Measurements from ENCODE around the gene ARRDC5. TPM values are rescaled to one million over a fixed set of nuclear protein-coding genes. Genes with fewer than 3 reads are reported as not detected.
A peak's percentile ranks its signal among the peaks of the same experiment; 100 is the strongest.

Gene ARRDC5
- polyA plus RNA-seq, 1 of the 3 experiments (the other 2 are of a cell fraction): not detected

DNA sequence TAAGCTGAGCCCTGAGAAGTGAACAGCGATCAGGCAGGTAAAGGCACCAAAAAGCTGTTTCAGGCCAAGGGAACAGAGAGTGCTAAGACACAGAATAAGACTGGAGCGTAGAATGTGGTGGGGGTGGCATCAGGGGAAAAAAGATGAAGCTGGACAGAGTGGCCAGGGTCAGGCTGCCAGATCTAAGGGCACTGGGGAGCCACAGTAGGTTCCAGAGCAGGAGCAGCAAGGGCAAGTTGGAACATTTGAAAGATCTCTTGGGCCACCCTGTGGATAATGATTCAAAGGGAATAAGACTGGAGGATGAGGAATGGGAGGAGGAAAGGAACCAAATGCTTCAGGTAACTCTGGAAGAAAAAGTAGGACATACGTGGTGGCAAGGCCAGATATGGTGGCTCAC is 28.8 kb downstream of the ARRDC5 start:
- Histone ChIP-seq H3K9me3 (no peaks in the 10 kb centered on the region), H3K36me3 (replicated peaks in 1 of 2; ENCODE audit: control insufficient read depth in 1 of 2, insufficient read depth in 2 of 2, low read length in 1 of 2) (no peaks in the 10 kb centered on the region), H3K9ac (no peak overlapping the region), H4K20me1 (ENCODE audit: insufficient read depth) (no peaks in the 10 kb centered on the region), H2AFZ (ENCODE audit: low read depth) (no peak overlapping the region), H3K4me2 (no peak overlapping the region), H3K79me2 (ENCODE audit: insufficient read depth) (no peaks in the 10 kb centered on the region; the same call in 1 of the 2 replicates), H3K4me1 (ENCODE audit: control insufficient read depth in 1 of 2, insufficient read depth in 2 of 2, low read depth in 1 of 2, low read length in 1 of 2) (no peaks in the 10 kb centered on the region; a peak in 1 of 4 replicates), H3F3A (replicated peaks; ENCODE audit: insufficient read depth) (peaks cover 22% of the 10 kb centered on the region), H3K9me2 (no peaks in the 10 kb centered on the region), H3K4me3 (ENCODE audit: low read depth in 2 of 2, low read length in 1 of 2) (no peak overlapping the region), H3K27me3 (ENCODE audit: insufficient read depth) (no peaks in the 10 kb centered on the region), H3K27ac (ENCODE audit: low read depth in 2 of 2, low read length in 1 of 2) (no peak overlapping the region)
- no peak for TF ChIP-seq RAD21 (IDR thresholded peaks at IDR 0.05; ENCODE audit: low read length)
- no peak for TF ChIP-seq FOXM1 (IDR thresholded peaks at IDR 0.05; ENCODE audit: low read depth)
- TF ChIP-seq GABPA (IDR thresholded peaks at IDR 0.05; ENCODE audit: low read depth): no peak
- TF ChIP-seq YY1 (IDR thresholded peaks at IDR 0.05; ENCODE audit: low read depth): no peak
- TF ChIP-seq MEF2A (IDR thresholded peaks at IDR 0.05; ENCODE audit: borderline replicate concordance, low read depth): no peak
- ChIA-PET CTCF (interaction anchor here (0.9 to 8.7 kb wide), 12 partner anchors 10 to 175 kb away, joined by 3 to 121 read pairs (median 4); partner anchors contain the start of gene UHRF1), POLR2A (no interaction called here)
- WGBS (ENCODE audit: low lambda C conversion rate): 86% methylated on average over 3 of the region's 3 CpGs
- no peak for DNase-seq

DNA sequence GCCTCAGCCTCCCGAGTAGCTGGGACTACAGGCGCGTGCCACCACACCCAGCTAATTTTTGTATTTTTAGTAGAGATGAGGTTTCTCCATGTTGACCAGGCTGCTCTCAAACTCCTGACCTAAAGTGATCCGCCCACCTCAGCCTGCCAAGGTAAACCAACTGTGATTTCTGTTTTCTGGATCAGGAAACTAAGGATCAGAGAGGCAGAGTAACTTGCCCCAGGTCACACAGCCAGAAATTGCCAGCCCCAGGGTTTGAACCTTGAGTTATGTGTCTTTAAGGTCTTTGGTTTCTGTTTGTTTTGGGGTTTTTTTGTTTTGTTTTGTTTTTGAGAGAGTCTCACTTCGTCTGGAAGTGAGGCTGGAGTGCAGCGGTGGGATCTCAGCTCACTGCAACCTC is 31.0 kb downstream of the ARRDC5 start:
- ChIA-PET POLR2A (no interaction called here), CTCF (interaction anchor here (0.6 to 8.7 kb wide), 10 partner anchors 14 to 790 kb away, joined by 3 to 121 read pairs (median 10); partner anchors contain the start of gene UHRF1)
- Histone ChIP-seq H4K20me1 (ENCODE audit: insufficient read depth) (0 out of 2 replicates have a peak, but pooled peaks cover under 1% of the 10 kb centered on the region), H3K9me3 (no peaks in the 10 kb centered on the region), H2AFZ (ENCODE audit: low read depth) (0 out of 2 replicates have a peak overlapping the region, but pooled peaks have one; percentile 22), H3K79me2 (ENCODE audit: insufficient read depth) (peaks cover 8% of the 10 kb centered on the region), H3F3A (replicated peaks; ENCODE audit: insufficient read depth) (peaks cover 32% of the 10 kb centered on the region), H3K36me3 (replicated peaks in 1 of 2; ENCODE audit: control insufficient read depth in 1 of 2, insufficient read depth in 2 of 2, low read length in 1 of 2) (no peaks in the 10 kb centered on the region), H3K27ac (ENCODE audit: low read depth in 2 of 2, low read length in 1 of 2) (no peak overlapping the region), H3K4me2 (no peak overlapping the region), H3K4me1 (ENCODE audit: control insufficient read depth in 1 of 2, insufficient read depth in 2 of 2, low read depth in 1 of 2, low read length in 1 of 2) (peaks cover under 1 to 2% of the 10 kb centered on the region in 2 experiments; a peak in 1 of 4 replicates), H3K9ac (no peak overlapping the region), H3K27me3 (ENCODE audit: insufficient read depth) (no peaks in the 10 kb centered on the region), H3K9me2 (no peaks in the 10 kb centered on the region), H3K4me3 (ENCODE audit: low read depth in 2 of 2, low read length in 1 of 2) (no peak overlapping the region)
- no peak for DNase-seq
- TF ChIP-seq, protein P1, sequence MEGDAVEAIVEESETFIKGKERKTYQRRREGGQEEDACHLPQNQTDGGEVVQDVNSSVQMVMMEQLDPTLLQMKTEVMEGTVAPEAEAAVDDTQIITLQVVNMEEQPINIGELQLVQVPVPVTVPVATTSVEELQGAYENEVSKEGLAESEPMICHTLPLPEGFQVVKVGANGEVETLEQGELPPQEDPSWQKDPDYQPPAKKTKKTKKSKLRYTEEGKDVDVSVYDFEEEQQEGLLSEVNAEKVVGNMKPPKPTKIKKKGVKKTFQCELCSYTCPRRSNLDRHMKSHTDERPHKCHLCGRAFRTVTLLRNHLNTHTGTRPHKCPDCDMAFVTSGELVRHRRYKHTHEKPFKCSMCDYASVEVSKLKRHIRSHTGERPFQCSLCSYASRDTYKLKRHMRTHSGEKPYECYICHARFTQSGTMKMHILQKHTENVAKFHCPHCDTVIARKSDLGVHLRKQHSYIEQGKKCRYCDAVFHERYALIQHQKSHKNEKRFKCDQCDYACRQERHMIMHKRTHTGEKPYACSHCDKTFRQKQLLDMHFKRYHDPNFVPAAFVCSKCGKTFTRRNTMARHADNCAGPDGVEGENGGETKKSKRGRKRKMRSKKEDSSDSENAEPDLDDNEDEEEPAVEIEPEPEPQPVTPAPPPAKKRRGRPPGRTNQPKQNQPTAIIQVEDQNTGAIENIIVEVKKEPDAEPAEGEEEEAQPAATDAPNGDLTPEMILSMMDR (IDR thresholded peaks at IDR 0.05): no peak
- TF ChIP-seq ELF1 (IDR thresholded peaks at IDR 0.05) (no peak), YY1 (IDR thresholded peaks at IDR 0.05; ENCODE audit: low read depth) (no peak), MEF2A (IDR thresholded peaks at IDR 0.05; ENCODE audit: borderline replicate concordance, low read depth) (no peak), SIN3A (IDR thresholded peaks at IDR 0.05; ENCODE audit: borderline replicate concordance, low read depth, low read length) (no peak), RXRA (IDR thresholded peaks at IDR 0.05; ENCODE audit: borderline replicate concordance, low read depth) (no peak), EP300 (IDR thresholded peaks at IDR 0.05; ENCODE audit: borderline replicate concordance in 1 of 2, low read depth in 1 of 2, low read length in 1 of 2) (no peak)
- TF ChIP-seq, protein P2, sequence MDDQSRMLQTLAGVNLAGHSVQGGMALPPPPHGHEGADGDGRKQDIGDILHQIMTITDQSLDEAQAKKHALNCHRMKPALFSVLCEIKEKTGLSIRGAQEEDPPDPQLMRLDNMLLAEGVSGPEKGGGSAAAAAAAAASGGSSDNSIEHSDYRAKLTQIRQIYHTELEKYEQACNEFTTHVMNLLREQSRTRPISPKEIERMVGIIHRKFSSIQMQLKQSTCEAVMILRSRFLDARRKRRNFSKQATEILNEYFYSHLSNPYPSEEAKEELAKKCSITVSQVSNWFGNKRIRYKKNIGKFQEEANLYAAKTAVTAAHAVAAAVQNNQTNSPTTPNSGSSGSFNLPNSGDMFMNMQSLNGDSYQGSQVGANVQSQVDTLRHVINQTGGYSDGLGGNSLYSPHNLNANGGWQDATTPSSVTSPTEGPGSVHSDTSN (IDR thresholded peaks at IDR 0.05): no peak
- TF ChIP-seq, protein P3, sequence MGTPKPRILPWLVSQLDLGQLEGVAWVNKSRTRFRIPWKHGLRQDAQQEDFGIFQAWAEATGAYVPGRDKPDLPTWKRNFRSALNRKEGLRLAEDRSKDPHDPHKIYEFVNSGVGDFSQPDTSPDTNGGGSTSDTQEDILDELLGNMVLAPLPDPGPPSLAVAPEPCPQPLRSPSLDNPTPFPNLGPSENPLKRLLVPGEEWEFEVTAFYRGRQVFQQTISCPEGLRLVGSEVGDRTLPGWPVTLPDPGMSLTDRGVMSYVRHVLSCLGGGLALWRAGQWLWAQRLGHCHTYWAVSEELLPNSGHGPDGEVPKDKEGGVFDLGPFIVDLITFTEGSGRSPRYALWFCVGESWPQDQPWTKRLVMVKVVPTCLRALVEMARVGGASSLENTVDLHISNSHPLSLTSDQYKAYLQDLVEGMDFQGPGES (IDR thresholded peaks at IDR 0.05; ENCODE audit: low read depth, low read length): no peak
- 77% methylated on average over 6 of the region's 6 CpGs for WGBS (ENCODE audit: low lambda C conversion rate)

Data from SK-N-SH (cell line).